ENCODE results near the gene PLCB3. TPM values are rescaled to one million over a fixed set of nuclear protein-coding genes. Genes with fewer than 3 reads are reported as not detected.

Gene PLCB3
- total and polyA plus RNA-seq, 2 of the 13 experiments (the other 11 are each of a cell fraction or from before 2014, with no cell fraction given): 7.5 to 13.8 TPM

DNA sequence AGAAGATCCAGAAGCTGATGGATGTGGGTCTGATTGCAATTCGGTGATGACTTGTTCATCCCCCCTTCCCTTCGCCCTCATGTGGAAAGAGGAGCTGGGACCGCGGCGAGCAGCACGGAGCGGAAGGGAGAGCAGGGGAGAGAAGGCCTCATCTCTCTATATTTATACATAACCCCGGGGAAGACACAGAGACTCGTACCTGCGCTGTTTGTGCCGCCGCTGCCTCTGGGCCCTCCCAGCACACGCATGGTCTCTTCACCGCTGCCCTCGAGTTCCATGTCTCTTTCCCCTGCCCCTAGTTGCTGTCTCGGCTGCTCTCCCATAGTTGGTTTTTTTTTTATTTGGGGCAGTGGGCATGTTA is 47.3 kb upstream of the PLCB3 start:
- CTCF ChIA-PET (ENCODE audit: low intra/inter-chr PET ratio, low total read pairs): interaction anchor here (1.3 to 1.7 kb wide), 2 partner anchors 97 to 100 kb away, joined by 6 to 7 read pairs; partner anchors contain the start of gene CATSPERZ
- H2AFZ ChIP-seq (ENCODE audit: low read length): no peak overlapping the region
- ATAC-seq (no peak), FAIRE-seq (no peak), DNase-seq (ENCODE audit: low spot score) (no peak)
- TF ChIP-seq, protein P1, sequence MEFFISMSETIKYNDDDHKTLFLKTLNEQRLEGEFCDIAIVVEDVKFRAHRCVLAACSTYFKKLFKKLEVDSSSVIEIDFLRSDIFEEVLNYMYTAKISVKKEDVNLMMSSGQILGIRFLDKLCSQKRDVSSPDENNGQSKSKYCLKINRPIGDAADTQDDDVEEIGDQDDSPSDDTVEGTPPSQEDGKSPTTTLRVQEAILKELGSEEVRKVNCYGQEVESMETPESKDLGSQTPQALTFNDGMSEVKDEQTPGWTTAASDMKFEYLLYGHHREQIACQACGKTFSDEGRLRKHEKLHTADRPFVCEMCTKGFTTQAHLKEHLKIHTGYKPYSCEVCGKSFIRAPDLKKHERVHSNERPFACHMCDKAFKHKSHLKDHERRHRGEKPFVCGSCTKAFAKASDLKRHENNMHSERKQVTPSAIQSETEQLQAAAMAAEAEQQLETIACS (CRISPR knock-in tag; IDR thresholded peaks at IDR 0.05): no peak
- TF ChIP-seq ZNF296 (CRISPR knock-in tag; conservative IDR thresholded peaks at IDR 0.05): no peak
- TF ChIP-seq ZNF451 (CRISPR knock-in tag; IDR thresholded peaks at IDR 0.05): no peak
- H3K79me2 ChIP-seq (ENCODE audit: insufficient read depth, low read length): no peaks in the 10 kb centered on the region
- TSS peak; percentile 57 for BruUV-seq (replicated peaks)
- POLR2A ChIA-PET: interaction anchor here (0.8 to 3.8 kb wide), 10 partner anchors 13 to 128 kb away, joined by 3 to 18 read pairs (median 5); partner anchors contain the start of genes CATSPERZ, FKBP2, NUDT22 and STIP1
- H3K4me3 ChIP-seq (replicated peaks in 1 of 3; ENCODE audit: insufficient read depth in 1 of 3, low read depth in 2 of 3, low read length in 3 of 3): no peak overlapping the region
- no peak overlapping the region for H3K27ac ChIP-seq (ENCODE audit: extremely low read length, insufficient read depth, low read length)
- peaks cover 36 to 45% of the 10 kb centered on the region in 2 experiments for H3K36me3 ChIP-seq (replicated peaks in 1 of 2; ENCODE audit: control insufficient read depth in 1 of 2, insufficient read depth in 2 of 2, low read length in 2 of 2)
- no peak overlapping the region for H3K9ac ChIP-seq (ENCODE audit: insufficient read depth, low read depth, low read length)
- 0 out of 2 replicates have a peak, but pooled peaks cover 2% of the 10 kb centered on the region for H4K20me1 ChIP-seq (ENCODE audit: insufficient read depth, low read length)
- WGBS (ENCODE audit: low lambda C conversion rate): 98% methylated on average over 16 of the region's 16 CpGs
- no peak overlapping the region for H3K4me2 ChIP-seq (ENCODE audit: low read depth, low read length)
- no peaks in the 10 kb centered on the region for H3K9me3 ChIP-seq (ENCODE audit: low read length)
- H3K27me3 ChIP-seq (ENCODE audit: control insufficient read depth in 1 of 2, insufficient read depth in 2 of 2, low read length in 2 of 2): no peaks in the 10 kb centered on the region
- in situ Hi-C loops (cut with HindIII; ENCODE audit: extremely low pct_ligation_motif_present, low pct_unique_long_range_greater_than_20kb) (no loop called here), intact Hi-C loops (cut with micrococcal nuclease; ENCODE audit: unreplicated experiment) (no loop called here)
- peaks cover 17% of the 10 kb centered on the region for H3K4me1 ChIP-seq (ENCODE audit: insufficient read depth, low read length)

DNA sequence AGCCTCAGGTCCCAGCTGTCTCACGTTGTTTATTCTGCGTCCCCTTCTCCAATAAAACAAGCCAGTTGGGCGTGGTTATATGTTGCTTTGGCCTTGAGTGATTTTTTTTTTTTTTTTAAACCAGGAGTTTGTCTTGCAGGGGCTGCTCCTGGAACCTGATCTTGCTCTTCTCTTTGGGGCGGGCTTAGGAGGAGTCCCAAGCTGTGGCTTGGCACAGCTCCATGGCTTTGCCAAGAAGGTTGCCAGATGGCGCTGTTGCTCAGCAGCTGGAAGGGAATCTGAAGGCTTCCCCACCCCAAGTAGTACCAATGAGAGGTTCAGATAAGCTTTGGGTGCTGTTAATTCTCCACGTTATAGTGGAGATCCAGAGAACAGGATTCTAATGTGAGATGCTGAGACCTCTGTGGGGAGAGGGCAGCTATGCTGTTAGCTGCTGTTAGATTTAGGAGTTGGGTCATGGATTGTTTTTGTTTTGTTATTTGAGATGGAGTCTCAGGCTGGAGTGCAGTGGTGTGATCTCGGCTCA is 46.8 kb upstream of the PLCB3 start:
- DNase-seq (ENCODE audit: low spot score) (peak; percentile 59), ATAC-seq (peak; percentile 25), FAIRE-seq (peak; percentile 43)
- 88% methylated on average over 7 of the region's 7 CpGs for WGBS (ENCODE audit: low lambda C conversion rate)
- intact Hi-C loops (cut with micrococcal nuclease; ENCODE audit: unreplicated experiment): no loop called here
- no peak overlapping the region for H2AFZ ChIP-seq (ENCODE audit: low read length)
- POLR2A ChIA-PET: interaction anchor here (0.8 to 3.8 kb wide), 11 partner anchors 13 to 127 kb away, joined by 3 to 18 read pairs (median 5); partner anchors contain the start of genes CATSPERZ, FKBP2, NUDT22 and STIP1
- H3K9me3 ChIP-seq (ENCODE audit: low read length): no peaks in the 10 kb centered on the region
- H4K20me1 ChIP-seq (ENCODE audit: insufficient read depth, low read length): 0 out of 2 replicates have a peak, but pooled peaks cover 2% of the 10 kb centered on the region
- no peak overlapping the region for H3K9ac ChIP-seq (ENCODE audit: insufficient read depth, low read depth, low read length)
- in situ Hi-C loops (cut with HindIII; ENCODE audit: extremely low pct_ligation_motif_present, low pct_unique_long_range_greater_than_20kb): no loop called here
- H3K79me2 ChIP-seq (ENCODE audit: insufficient read depth, low read length): no peaks in the 10 kb centered on the region
- H3K27me3 ChIP-seq (ENCODE audit: control insufficient read depth in 1 of 2, insufficient read depth in 2 of 2, low read length in 2 of 2): no peaks in the 10 kb centered on the region
- H3K4me2 ChIP-seq (ENCODE audit: low read depth, low read length): no peak overlapping the region
- H3K4me3 ChIP-seq (replicated peaks in 1 of 3; ENCODE audit: insufficient read depth in 1 of 3, low read depth in 2 of 3, low read length in 3 of 3): no peak overlapping the region
- BruUV-seq (replicated peaks): no TSS peak
- H3K4me1 ChIP-seq (ENCODE audit: insufficient read depth, low read length): peaks cover 17% of the 10 kb centered on the region
- peaks cover 36 to 45% of the 10 kb centered on the region in 2 experiments for H3K36me3 ChIP-seq (replicated peaks in 1 of 2; ENCODE audit: control insufficient read depth in 1 of 2, insufficient read depth in 2 of 2, low read length in 2 of 2)
- CTCF ChIA-PET (ENCODE audit: low intra/inter-chr PET ratio, low total read pairs): interaction anchor here (1.3 to 1.7 kb wide), 2 partner anchors 96 to 100 kb away, joined by 6 to 7 read pairs; partner anchors contain the start of gene CATSPERZ
- no peak overlapping the region for H3K27ac ChIP-seq (ENCODE audit: extremely low read length, insufficient read depth, low read length)
- TF ChIP-seq, protein P2, sequence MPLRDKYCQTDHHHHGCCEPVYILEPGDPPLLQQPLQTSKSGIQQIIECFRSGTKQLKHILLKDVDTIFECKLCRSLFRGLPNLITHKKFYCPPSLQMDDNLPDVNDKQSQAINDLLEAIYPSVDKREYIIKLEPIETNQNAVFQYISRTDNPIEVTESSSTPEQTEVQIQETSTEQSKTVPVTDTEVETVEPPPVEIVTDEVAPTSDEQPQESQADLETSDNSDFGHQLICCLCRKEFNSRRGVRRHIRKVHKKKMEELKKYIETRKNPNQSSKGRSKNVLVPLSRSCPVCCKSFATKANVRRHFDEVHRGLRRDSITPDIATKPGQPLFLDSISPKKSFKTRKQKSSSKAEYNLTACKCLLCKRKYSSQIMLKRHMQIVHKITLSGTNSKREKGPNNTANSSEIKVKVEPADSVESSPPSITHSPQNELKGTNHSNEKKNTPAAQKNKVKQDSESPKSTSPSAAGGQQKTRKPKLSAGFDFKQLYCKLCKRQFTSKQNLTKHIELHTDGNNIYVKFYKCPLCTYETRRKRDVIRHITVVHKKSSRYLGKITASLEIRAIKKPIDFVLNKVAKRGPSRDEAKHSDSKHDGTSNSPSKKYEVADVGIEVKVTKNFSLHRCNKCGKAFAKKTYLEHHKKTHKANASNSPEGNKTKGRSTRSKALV (CRISPR knock-in tag; IDR thresholded peaks at IDR 0.05): no peak
- TF ChIP-seq ZFY (CRISPR knock-in tag; IDR thresholded peaks at IDR 0.05) (no peak), AKAP8 (CRISPR knock-in tag; IDR thresholded peaks at IDR 0.05) (no peak), ZNF660 (CRISPR knock-in tag; IDR thresholded peaks at IDR 0.05; ENCODE audit: borderline replicate concordance, low read depth) (no peak), KLF16 (CRISPR knock-in tag; IDR thresholded peaks at IDR 0.05) (no peak), ZNF614 (CRISPR knock-in tag; IDR thresholded peaks at IDR 0.05; ENCODE audit: borderline replicate concordance) (no peak), ZNF772 (CRISPR knock-in tag; IDR thresholded peaks at IDR 0.05) (no peak), ZNF883 (CRISPR knock-in tag; IDR thresholded peaks at IDR 0.05; ENCODE audit: not compliant biosample characterization) (no peak)
- TF ChIP-seq, protein P3, sequence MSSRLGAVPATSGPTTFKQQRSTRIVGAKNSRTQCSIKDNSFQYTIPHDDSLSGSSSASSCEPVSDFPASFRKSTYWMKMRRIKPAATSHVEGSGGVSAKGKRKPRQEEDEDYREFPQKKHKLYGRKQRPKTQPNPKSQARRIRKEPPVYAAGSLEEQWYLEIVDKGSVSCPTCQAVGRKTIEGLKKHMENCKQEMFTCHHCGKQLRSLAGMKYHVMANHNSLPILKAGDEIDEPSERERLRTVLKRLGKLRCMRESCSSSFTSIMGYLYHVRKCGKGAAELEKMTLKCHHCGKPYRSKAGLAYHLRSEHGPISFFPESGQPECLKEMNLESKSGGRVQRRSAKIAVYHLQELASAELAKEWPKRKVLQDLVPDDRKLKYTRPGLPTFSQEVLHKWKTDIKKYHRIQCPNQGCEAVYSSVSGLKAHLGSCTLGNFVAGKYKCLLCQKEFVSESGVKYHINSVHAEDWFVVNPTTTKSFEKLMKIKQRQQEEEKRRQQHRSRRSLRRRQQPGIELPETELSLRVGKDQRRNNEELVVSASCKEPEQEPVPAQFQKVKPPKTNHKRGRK (CRISPR knock-in tag; IDR thresholded peaks at IDR 0.05): no peak
